22Rv1 (cell line): ENCODE data around the gene KCNK10.

ENCODE experiments used
- H3K27ac ChIP-seq: fragments of 450-650 bp; 2 replicates; pipeline ENCODE4 v1.5.1; 2017
- ZFX ChIP-seq: fragments of 450-650 bp; IDR thresholded peaks from 2 replicates; pipeline ENCODE4 v1.6.1; 2017; ENCODE audit warnings: antibody characterized with exemption, borderline replicate concordance
- TF ChIP-seq, protein P1 (sequence below): fragments of 450-650 bp; IDR thresholded peaks from 2 replicates; pipeline ENCODE4 v1.5.1; 2017; ENCODE audit warnings: mild to moderate bottlenecking

Gene KCNK10

DNA sequence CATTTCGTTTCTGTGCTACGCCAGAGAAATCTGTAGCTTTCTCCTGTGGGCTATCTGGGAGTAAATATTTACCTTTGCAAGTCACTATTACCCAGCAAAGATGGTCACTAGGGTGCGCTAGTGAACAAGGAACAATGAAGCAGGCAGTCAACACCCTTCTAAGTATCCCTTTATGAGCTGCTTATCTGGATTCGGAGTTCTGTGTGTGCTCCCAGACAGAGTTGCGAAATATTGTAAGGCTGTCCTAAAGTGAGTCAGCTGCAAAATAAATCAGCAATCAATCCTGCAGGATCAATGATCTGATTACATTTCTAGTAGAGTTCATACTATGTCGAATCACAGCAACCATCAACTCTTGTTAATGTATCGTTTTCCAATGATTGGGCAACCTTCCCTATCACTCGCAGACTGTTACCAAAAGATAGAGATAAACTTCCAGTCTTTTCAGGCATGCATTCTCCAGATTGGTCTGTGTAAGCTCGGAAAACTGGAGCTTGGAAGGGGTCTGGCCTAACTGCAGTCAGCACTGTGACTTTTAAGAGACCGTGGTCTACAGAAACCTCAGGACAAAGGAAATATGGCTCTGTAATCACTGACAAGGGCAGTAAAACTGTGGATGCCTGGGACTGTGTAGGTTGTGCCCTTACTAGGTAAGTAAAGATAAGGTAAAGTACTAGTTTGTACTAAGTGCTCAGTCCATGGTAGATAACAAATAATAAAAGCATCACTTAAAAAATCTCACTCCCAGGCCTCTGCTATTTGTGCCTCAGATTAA lies 133.5 kb downstream of the KCNK10 start:
- TF ChIP-seq, protein P1, sequence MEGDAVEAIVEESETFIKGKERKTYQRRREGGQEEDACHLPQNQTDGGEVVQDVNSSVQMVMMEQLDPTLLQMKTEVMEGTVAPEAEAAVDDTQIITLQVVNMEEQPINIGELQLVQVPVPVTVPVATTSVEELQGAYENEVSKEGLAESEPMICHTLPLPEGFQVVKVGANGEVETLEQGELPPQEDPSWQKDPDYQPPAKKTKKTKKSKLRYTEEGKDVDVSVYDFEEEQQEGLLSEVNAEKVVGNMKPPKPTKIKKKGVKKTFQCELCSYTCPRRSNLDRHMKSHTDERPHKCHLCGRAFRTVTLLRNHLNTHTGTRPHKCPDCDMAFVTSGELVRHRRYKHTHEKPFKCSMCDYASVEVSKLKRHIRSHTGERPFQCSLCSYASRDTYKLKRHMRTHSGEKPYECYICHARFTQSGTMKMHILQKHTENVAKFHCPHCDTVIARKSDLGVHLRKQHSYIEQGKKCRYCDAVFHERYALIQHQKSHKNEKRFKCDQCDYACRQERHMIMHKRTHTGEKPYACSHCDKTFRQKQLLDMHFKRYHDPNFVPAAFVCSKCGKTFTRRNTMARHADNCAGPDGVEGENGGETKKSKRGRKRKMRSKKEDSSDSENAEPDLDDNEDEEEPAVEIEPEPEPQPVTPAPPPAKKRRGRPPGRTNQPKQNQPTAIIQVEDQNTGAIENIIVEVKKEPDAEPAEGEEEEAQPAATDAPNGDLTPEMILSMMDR = peak; percentile 85
- no peak for TF ChIP-seq ZFX
- H3K27ac ChIP-seq = no peak overlapping the region

GRCh38 chr14:88188745-88189416 lies 134.2 kb downstream of the KCNK10 start:
- TF ChIP-seq, protein P1 = no peak
- TF ChIP-seq ZFX = no peak
- H3K27ac ChIP-seq = no peak overlapping the region

DNA sequence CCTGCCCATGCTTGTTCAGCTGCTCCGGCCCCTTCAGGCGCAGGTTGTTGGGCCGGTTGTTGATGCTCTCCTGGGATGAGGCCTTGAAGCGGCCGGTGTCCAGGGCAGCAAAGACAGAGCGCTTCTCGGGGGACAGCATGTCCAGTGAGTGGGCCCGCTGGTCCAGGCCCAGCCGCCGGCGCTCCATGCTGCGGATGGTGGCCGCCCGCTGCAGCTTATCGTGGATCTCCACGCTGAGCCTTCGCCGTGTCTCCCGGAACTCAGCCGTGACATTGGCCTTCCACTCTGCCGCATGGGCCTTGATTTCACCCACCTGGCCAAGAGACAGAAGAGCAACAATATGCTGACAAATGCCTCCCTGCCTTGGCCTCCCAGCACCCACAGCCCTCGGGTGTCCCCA lies 137.2 kb downstream of the KCNK10 start:
- no peak overlapping the region for H3K27ac ChIP-seq
- TF ChIP-seq, protein P1 = no peak
- no peak for TF ChIP-seq ZFX

- no peak overlapping the region for H3K27ac ChIP-seq
- TF ChIP-seq, protein P1 = no peak
- TF ChIP-seq ZFX = no peak
Measured at GRCh38 chr14:88184956-88185355, 138.1 kb downstream of the KCNK10 start.

DNA sequence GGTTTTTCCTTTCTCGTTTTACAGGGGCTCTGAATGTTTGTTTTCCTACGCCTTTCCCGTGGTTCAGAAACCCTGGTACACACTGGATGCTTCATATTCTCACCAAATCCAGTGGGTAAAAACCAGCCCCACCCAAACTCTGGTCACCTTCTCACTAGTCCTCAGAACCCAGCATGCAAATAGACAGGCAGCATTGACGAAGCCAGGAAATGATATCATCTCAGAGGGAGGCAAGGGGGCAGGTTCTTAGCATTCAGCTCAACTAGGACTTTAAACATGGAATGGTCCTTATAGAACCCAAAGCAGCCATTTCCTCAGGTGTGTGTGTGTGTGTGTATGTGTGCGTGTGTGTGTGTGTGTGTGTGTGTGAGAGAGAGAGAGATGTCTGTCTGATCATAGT lies 142.0 kb downstream of the KCNK10 start:
- TF ChIP-seq, protein P1 = no peak
- no peak for TF ChIP-seq ZFX
- no peak overlapping the region for H3K27ac ChIP-seq

DNA sequence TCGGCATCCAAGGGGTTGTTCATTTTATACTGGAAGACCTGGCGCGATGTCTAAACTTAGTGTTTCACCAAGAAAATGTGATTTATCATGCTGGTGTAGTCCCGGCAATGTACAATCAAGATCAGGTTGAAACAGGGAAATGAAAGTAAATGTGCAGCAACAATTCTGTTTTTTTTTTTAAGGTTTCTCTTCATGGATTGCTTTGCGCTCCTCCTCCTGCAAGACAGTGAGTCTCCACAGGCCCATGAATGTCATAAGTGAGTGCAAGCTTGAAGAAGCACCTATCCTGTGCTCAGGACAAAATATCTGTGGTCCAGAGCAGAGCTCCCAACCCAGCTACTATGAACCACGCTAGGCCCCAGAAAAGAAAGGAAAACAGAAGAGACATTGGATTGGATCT lies 143.4 kb downstream of the KCNK10 start:
- no peak overlapping the region for H3K27ac ChIP-seq
- no peak for TF ChIP-seq ZFX
- TF ChIP-seq, protein P1 = no peak

- peak overlapping the region; percentile 59 for H3K27ac ChIP-seq
- TF ChIP-seq ZFX = no peak
- TF ChIP-seq, protein P1 = no peak
Measured at GRCh38 chr14:88170333-88170732, 152.7 kb downstream of the KCNK10 start.
